D721Med (cell line): ENCODE data around the gene VAV3.
A peak's percentile ranks its signal among the peaks of the same experiment; 100 is the strongest.

Experiments
- DNase-seq: peaks from one replicate; pipeline ENCODE4 v3.0.0; 2011; ENCODE audit warnings: low spot score; ENCODE audit not compliant: insufficient read length
- FAIRE-seq: peaks from 2 replicates; lab custom pipeline; 2011; peaks lifted over from hg19 to GRCh38; lab: Jason Lieb, UNC
- TF ChIP-seq, protein P1 (sequence below): IDR thresholded peaks from 2 replicates; pipeline ENCODE4 v1.5.1; 2012; ENCODE audit warnings: mild to moderate bottlenecking, control low read depth; ENCODE audit not compliant: insufficient read depth; ENCODE audit errors: missing control alignments

Gene VAV3

DNA sequence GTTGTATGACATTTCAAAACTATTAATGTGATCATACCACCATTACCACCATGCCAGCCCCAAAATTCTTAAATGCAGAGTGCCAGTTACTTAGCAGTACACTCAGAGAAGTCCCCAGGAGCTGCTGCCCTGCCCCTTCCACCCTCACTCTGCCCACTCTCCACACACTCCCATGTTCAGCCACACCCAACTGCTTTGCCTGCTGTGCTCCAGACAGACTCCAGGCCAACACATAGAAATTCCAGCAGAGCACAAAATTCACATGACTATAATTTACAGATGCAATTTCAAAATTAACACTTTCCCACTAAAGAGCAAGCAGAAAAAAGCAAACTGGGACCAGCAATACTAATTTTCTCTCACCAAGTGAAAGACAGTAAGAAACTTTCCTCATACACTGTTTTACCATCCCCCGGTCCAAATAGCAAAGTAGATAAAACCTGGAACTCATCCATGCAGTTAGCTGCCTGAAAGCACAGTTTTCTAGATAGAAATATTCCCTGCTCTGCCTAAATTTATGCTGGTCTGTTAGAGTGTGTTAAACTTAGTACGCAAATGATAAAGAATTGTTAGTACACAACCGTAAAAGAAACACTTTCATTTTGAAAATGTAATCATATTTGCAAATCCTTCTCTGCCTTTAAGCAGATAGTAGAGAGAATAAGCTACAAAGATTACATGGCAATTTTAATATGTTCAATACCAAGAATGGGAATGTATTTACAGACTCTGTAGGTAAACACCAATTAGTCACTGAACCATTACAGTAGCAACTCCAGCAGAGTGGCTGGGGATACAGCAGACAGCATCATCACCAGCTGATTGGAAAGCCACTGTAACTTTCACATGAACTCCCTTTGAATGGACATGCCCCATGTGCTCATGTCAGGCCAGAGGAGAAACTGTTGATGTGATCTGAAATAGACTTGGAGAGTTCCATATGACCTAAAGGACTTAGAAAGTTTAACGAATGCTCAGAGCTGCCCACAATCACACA lies 176.5 kb downstream of the VAV3 start:
- no peak for FAIRE-seq
- TF ChIP-seq, protein P1, sequence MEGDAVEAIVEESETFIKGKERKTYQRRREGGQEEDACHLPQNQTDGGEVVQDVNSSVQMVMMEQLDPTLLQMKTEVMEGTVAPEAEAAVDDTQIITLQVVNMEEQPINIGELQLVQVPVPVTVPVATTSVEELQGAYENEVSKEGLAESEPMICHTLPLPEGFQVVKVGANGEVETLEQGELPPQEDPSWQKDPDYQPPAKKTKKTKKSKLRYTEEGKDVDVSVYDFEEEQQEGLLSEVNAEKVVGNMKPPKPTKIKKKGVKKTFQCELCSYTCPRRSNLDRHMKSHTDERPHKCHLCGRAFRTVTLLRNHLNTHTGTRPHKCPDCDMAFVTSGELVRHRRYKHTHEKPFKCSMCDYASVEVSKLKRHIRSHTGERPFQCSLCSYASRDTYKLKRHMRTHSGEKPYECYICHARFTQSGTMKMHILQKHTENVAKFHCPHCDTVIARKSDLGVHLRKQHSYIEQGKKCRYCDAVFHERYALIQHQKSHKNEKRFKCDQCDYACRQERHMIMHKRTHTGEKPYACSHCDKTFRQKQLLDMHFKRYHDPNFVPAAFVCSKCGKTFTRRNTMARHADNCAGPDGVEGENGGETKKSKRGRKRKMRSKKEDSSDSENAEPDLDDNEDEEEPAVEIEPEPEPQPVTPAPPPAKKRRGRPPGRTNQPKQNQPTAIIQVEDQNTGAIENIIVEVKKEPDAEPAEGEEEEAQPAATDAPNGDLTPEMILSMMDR: no peak
- no peak for DNase-seq

DNA sequence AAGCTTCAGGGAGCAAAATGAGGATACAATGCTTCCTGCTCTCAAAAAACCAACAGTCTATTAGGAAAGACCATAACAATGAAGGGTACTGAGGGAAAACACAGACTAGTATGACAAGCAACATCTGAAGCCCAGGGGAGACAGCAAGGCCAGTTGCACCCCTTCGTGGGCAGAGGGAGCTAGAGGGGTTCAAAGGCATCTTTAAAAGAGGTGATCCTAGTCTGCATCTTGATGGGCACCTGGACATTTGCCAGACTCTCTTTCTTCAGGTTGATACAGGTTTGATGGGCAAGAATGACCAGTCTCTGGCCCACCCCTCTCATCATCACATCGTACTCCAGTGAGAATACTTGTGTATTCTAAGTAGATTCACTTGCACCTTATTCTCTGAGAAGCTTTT lies 177.7 kb downstream of the VAV3 start:
- TF ChIP-seq, protein P1: no peak
- DNase-seq: no peak
- no peak for FAIRE-seq

DNA sequence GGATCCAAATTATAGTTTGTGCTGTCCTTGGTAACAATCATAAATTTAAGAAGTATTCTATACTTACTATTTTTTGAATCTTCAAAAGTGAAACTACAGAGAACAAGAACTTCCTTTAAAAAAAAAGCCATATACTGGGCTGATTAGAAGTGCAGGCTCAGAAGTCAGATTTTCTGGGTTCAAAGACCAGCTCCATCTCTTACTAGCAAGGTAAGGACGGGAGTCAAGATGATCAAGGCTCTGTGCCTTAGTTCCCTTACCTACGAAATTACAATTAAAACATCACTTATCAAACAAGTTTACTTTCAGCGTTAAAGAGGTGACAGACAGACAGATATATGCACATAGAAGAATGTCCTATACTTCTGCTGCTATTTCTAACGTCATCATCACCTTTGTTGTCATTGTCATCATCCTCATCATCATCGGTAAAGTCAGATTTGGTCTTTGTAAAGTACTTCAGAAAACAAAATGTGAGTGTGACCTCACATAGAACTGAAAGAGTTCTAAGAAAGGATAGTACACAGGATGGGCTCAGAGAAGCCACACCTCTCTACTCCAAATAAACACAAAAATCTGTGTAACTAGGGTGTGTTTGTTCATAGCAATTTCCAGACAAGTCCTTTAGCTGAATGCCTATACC lies 178.7 kb downstream of the VAV3 start:
- FAIRE-seq (no peak), DNase-seq (no peak)
- TF ChIP-seq, protein P1: no peak

DNA sequence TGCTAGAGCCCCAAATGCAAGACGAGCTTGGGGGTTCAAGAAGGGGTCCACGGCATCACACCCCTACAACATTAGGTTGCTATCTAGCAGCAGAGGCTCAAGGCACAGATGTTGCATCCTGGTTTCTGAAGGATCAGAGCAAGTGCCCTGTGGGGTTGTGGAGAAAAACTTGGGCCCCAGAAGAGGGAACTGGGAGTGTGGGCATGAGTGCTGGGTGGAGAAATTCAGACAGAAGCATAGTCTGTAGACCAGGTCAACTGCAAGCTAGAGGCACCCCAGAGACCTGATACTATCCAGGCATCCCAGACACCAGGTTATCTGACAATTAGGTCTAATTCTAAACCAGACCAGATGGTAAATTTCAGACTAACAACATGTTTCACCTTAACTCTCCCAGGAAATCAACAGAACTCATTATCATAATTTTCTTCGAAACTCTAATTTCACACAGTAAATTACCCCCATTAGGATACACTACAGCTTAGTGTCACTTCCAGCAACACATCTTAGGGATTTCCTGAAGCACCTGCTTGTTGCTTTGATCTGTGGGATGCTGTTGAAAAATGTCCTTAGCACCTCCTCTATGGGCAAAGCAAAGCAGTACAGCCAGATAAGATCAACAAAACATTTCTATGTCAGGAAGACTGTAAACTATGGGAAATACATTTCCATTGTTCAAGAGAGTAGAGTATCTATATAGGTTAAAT lies 179.3 kb downstream of the VAV3 start:
- no peak for DNase-seq
- no peak for FAIRE-seq
- TF ChIP-seq, protein P1: no peak

DNA sequence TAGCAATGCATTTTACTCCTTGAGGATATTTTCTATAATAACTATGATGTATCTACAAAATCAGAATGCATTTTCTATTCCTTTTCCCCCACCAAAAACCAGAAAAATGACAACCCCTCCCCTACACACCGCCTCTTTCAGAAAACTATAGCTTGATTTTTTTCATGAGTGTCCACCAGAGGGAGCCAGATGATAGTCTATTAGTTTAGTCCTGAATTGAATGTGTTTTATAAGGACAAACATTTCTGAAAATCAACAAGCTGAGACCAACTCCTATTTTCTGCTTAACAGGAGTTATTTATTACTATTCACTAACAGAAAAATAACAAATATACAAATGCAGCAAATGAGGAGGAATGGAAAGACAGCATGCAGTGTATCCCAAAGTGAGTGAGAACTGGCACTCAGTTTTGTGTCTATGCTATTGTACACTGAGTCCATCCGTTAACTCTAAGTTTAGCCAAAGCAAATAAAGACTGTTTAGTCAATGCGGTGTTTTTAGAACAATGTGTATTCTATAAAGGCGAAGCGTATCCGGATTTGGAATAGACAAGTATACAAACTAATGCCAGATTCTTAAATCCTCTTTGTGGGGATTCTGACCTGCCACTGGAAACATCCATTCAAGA lies 182.6 kb downstream of the VAV3 start:
- TF ChIP-seq, protein P1: peak; percentile 66
- DNase-seq (no peak), FAIRE-seq (peak; percentile 58)

DNA sequence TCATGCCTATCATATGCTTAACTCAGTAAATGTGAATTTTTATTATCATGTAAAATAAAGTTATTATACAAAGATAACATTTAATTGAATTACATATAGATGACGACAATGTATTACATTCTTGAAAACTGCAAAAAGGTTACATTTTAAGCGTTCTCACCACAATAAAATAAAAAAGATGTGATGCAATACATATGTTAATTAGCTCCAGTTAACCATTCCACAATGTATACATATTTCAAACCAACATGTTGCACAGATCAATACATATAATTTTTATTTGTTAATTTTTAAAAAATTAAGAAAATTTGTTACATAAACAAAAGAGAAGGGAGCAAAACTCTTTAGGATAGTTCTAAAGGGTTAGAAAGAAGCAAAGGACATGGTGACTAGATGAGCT lies 183.7 kb downstream of the VAV3 start:
- DNase-seq (no peak), FAIRE-seq (no peak)
- TF ChIP-seq, protein P1: no peak
